Measurements from ENCODE around the gene LMTK3. TPM values are rescaled to one million over a fixed set of nuclear protein-coding genes. Genes with fewer than 3 reads are reported as not detected.
A peak's percentile ranks its signal among the peaks of the same experiment; 100 is the strongest.

The LMTK3 gene
- total RNA-seq, 4 donors from 2014 or later: 2.1 to 7.8 (median 2.8) TPM

GRCh38 chr19:48481846-48482639, 29.6 kb downstream of the LMTK3 start:
- DNase-seq: no peak
- peaks cover 15 to 41% (median 27%) of the 10 kb centered on the region in 3 donors for H3K4me1 ChIP-seq
- no peaks in the 10 kb centered on the region for H3K9me3 ChIP-seq
- no peak for TF ChIP-seq CTCF (IDR thresholded peaks at IDR 0.05)
- no peak for TF ChIP-seq POLR2A (IDR thresholded peaks at IDR 0.05)
- WGBS, 2 donors: 54 to 66% methylated on average over 6 to 7 of the region's 7 CpGs
- H3K27me3 ChIP-seq: no peaks in the 10 kb centered on the region
- H3K4me3 ChIP-seq: no peak overlapping the region
- H3K36me3 ChIP-seq: peaks cover 5 to 28% (median 13%) of the 10 kb centered on the region in 3 donors
- H3K27ac ChIP-seq: peak overlapping the region in 1 of 4 donors; percentile 93
- intact Hi-C loops (cut with DNase I): no loop called here

DNA sequence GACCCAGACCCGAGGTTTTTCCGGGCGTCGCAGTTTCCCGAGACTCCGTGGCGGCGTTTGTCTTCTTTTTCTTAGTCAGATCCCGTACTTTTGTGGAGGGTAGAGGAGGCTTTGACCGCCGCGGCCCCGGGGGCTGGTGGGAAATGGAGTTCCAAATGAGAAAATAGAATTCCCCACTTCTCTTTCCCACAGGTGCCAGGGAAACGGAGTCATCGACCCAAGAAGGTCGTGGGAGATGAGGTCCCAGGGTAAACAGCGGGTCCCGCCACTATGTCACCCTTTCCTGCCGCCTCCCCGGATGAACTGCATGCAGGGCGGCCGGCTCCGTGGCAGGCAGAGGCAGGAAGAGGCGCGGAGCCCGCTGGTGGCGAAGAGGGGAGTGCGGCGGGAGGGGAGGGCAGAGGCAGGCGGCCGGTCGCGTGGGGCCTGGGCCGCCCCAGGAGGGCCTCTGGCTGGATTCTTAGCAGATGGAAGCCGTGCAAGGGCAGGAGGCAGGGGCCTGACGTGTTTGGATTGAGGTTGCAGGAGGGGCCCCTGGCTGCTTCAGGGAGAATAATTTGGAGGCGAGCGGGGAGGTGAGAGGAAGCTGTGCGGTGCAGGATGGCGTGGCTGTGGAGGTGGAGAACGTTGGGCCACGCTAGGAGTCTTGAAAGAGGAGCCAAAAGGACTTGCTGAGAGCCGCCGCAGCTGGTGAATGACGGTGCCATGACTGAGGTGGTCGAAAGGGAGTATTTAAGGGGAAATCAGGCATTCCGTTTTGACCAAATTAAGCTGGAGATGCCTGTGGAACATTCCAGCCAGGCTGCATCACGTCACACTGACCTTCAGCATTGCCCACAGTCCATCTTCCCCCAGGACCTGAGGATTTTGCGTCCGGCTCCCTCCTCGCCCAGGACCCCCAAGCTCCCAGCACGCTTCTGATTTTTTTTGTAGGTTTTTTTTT, 30.8 kb downstream of the LMTK3 start:
- DNase-seq: no peak
- peak overlapping the region; percentile 68 to 93 (median 90) for H3K27ac ChIP-seq

GRCh38 chr19:48480183-48480557, 31.5 kb downstream of the LMTK3 start:
- DNase-seq: no peak
- peak overlapping the region; percentile 68 to 93 (median 90) for H3K27ac ChIP-seq
- 7% methylated on average over 9 of the region's 32 CpGs; no CpG with 5 or more reads in 1 of the 2 donors for WGBS, 2 donors
- H3K4me1 ChIP-seq: peaks cover 15 to 32% (median 26%) of the 10 kb centered on the region in 3 donors
- intact Hi-C loops (cut with DNase I): no loop called here
- peak overlapping the region; percentile 25 to 70 (median 60) for H3K4me3 ChIP-seq
- peaks cover 14 to 45% (median 21%) of the 10 kb centered on the region in 3 donors for H3K36me3 ChIP-seq
- no peaks in the 10 kb centered on the region for H3K27me3 ChIP-seq
- TF ChIP-seq CTCF (IDR thresholded peaks at IDR 0.05) (no peak), POLR2A (IDR thresholded peaks at IDR 0.05) (peak in 1 of 4 donors; percentile 19)
- no peaks in the 10 kb centered on the region for H3K9me3 ChIP-seq

More for the DNA sequence above, 30.8 kb downstream of the LMTK3 start:
- no peaks in the 10 kb centered on the region for H3K27me3 ChIP-seq
- H3K4me3 ChIP-seq: peak overlapping the region; percentile 25 to 70 (median 60)
- 24 to 45% methylated on average over 11 to 24 of the region's 52 CpGs for WGBS, 2 donors
- TF ChIP-seq POLR2A (IDR thresholded peaks at IDR 0.05) (no peak), CTCF (IDR thresholded peaks at IDR 0.05) (no peak)
- H3K36me3 ChIP-seq: peaks cover 7 to 40% (median 15%) of the 10 kb centered on the region in 3 donors
- H3K4me1 ChIP-seq: peaks cover 15 to 32% (median 26%) of the 10 kb centered on the region in 3 donors
- intact Hi-C loops (cut with DNase I): no loop called here
- no peaks in the 10 kb centered on the region for H3K9me3 ChIP-seq

DNA sequence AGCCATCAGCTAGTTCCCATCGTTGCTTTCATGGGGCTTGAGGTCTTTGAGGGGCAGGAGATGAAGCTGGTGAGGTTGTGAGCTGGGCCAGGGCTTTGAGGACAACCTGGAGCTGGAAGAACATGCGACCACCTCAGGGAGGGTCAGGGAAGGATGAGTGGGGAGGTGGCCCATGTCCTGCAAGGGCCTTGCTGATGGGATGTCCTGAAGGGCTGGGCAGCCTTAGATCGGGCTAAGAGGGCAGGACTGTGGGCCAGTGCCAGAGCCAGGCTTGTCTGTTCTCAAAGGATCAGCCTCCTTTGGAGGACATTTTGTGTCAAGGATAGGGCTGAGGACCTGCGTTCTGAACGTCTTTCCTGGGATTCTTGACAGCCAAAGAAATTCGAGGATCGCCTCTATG, 31.9 kb downstream of the LMTK3 start:
- Histone ChIP-seq H3K4me1 (peaks cover 15 to 32% (median 26%) of the 10 kb centered on the region in 3 donors), H3K4me3 (peak overlapping the region in 3 of 4 donors; percentile 54 to 70 (median 66)), H3K27me3 (no peaks in the 10 kb centered on the region), H3K36me3 (peaks cover 19 to 47% (median 26%) of the 10 kb centered on the region in 3 donors), H3K9me3 (no peaks in the 10 kb centered on the region), H3K27ac (peak overlapping the region; percentile 68 to 93 (median 90))
- no peak for DNase-seq
- intact Hi-C loops (cut with DNase I): no loop called here
- 79 to 85% methylated on average over 3 to 7 of the region's 7 CpGs for WGBS, 2 donors
- TF ChIP-seq CTCF (IDR thresholded peaks at IDR 0.05): no peak
- TF ChIP-seq POLR2A (IDR thresholded peaks at IDR 0.05): no peak
